AG04450 (cell line): Measurements from ENCODE around the gene C3orf70. TPM values are rescaled to one million over a fixed set of nuclear protein-coding genes. Genes with fewer than 3 reads are reported as not detected.

Experiments used
- CTCF ChIA-PET: fragments of 300-600, 350-600 bp; formaldehyde crosslinking; extraction: SDS; loops from one replicate; lab custom pipeline; 2022; ENCODE audit warnings: antibody characterized with exemption, inconsistent platforms; lab: Charles Lee
- POLR2A ChIA-PET: fragments of 350-600 bp; formaldehyde crosslinking; extraction: SDS; loops from one replicate; lab custom pipeline; 2021; ENCODE audit warnings: antibody characterized with exemption, inconsistent platforms; lab: Yijun Ruan, JAX
- DNase-seq: peaks from one replicate; pipeline ENCODE4 v3.0.0-alpha.2; 2011; ENCODE audit warnings: low read depth, low spot score
- H3K27ac ChIP-seq: one replicate; pipeline ENCODE4 v1.5.1; 2012; ENCODE audit warnings: low read depth, low read length, control low read depth
- H3K27me3 ChIP-seq: one replicate; pipeline ENCODE4 v1.6.0; 2012; ENCODE audit warnings: low read length; ENCODE audit not compliant: control insufficient read depth, insufficient read depth
- H3K4me3 ChIP-seq: 2 replicates; pipeline ENCODE4 v1.5.1; 2011; ENCODE audit warnings: mild to moderate bottlenecking, low read depth, low read length, control low read depth
- H3K9me3 ChIP-seq: 2 replicates; pipeline ENCODE4 v1.5.1; 2012; ENCODE audit warnings: low read length; ENCODE audit not compliant: control insufficient read depth, insufficient read depth
- CTCF ChIP-seq: IDR thresholded peaks from 2 replicates; pipeline ENCODE4 v1.5.1; 2011; ENCODE audit warnings: low read depth, low read length, control low read depth, inconsistent platforms
- polyA plus RNA-seq: library from polyadenylated mRNA; depleted of rRNA; stranded (reverse); fragments of >200 nt; gene quantifications from 2 replicates; pipeline ENCODE4 v1.2.3, GENCODE V29; 2011

C3orf70 gene
- polyA plus RNA-seq, 1 experiment, result 0.89 TPM

GRCh38 chr3:185157347-185157746 lies 4.5 kb upstream of the C3orf70 start:
- H3K9me3 ChIP-seq, result no peaks in the 10 kb centered on the region
- no peak overlapping the region for H3K27ac ChIP-seq
- H3K27me3 ChIP-seq, result peaks cover 34% of the 10 kb centered on the region
- no peak for TF ChIP-seq CTCF
- no peak overlapping the region for H3K4me3 ChIP-seq
- ChIA-PET CTCF (no interaction called here), POLR2A (no interaction called here)
- DNase-seq, result no peak

- CTCF ChIA-PET, result interaction anchor here (1.4 kb wide), 1 partner anchor 21 kb away, joined by 4 read pairs; no protein-coding TSS in a partner anchor
Observed at GRCh38 chr3:185155678-185156077, 2.8 kb upstream of the C3orf70 start.

GRCh38 chr3:185153861-185154629 lies 1.2 kb upstream of the C3orf70 start:
- H3K27ac ChIP-seq, result no peak overlapping the region
- CTCF ChIA-PET, result interaction anchor here (0.6 to 1.4 kb wide), 2 partner anchors 22 to 148 kb away, joined by 4 read pairs; no protein-coding TSS in a partner anchor
- POLR2A ChIA-PET, result no interaction called here
- peaks cover 36% of the 10 kb centered on the region for H3K27me3 ChIP-seq
- no peak for TF ChIP-seq CTCF
- no peaks in the 10 kb centered on the region for H3K9me3 ChIP-seq
- H3K4me3 ChIP-seq, result no peak overlapping the region
- no peak for DNase-seq

More at GRCh38 chr3:185155678-185156077, 2.8 kb upstream of the C3orf70 start:
- TF ChIP-seq CTCF, result no peak
- Histone ChIP-seq H3K9me3 (no peaks in the 10 kb centered on the region), H3K27me3 (peaks cover 43% of the 10 kb centered on the region), H3K27ac (no peak overlapping the region), H3K4me3 (no peak overlapping the region)
- POLR2A ChIA-PET, result no interaction called here
- no peak for DNase-seq

GRCh38 chr3:185153171-185153771 lies 411 bp upstream of the C3orf70 start:
- DNase-seq, result no peak
- no peak overlapping the region for H3K27ac ChIP-seq
- H3K4me3 ChIP-seq, result peak overlapping the region; percentile 68
- no peaks in the 10 kb centered on the region for H3K9me3 ChIP-seq
- peaks cover 36% of the 10 kb centered on the region for H3K27me3 ChIP-seq
- TF ChIP-seq CTCF, result no peak
- ChIA-PET POLR2A (no interaction called here), CTCF (interaction anchor here (0.6 kb wide), 1 partner anchor 147 kb away, joined by 4 read pairs; no protein-coding TSS in a partner anchor)

GRCh38 chr3:185151964-185152409 lies 873 bp downstream of the C3orf70 start:
- peak overlapping the region; percentile 68 for H3K4me3 ChIP-seq
- DNase-seq, result no peak
- H3K9me3 ChIP-seq, result no peaks in the 10 kb centered on the region
- CTCF ChIA-PET, result interaction anchor here (0.6 to 1.0 kb wide), 4 partner anchors 24 to 781 kb away, joined by 3 to 5 read pairs (median 4); no protein-coding TSS in a partner anchor
- no peak overlapping the region for H3K27ac ChIP-seq
- no peak for TF ChIP-seq CTCF
- POLR2A ChIA-PET, result no interaction called here
- peaks cover 25% of the 10 kb centered on the region for H3K27me3 ChIP-seq
